Kidney epithelial cell (primary cell): ENCODE measurements around the gene TTLL5. TPM values are rescaled to one million over a fixed set of nuclear protein-coding genes. Genes with fewer than 3 reads are reported as not detected.

Source experiments
- DNase-seq: peaks from one replicate; pipeline ENCODE4 v3.0.0-alpha.2; 2010; ENCODE audit warnings: low read depth
- H3K27me3 ChIP-seq: 2 replicates; pipeline ENCODE4 v1.6.0; 2011; ENCODE audit warnings: low read length; ENCODE audit not compliant: control insufficient read depth, insufficient read depth
- H3K36me3 ChIP-seq: 2 replicates; pipeline ENCODE4 v1.5.1; 2011; ENCODE audit warnings: low read length; ENCODE audit not compliant: control insufficient read depth, insufficient read depth
- H3K4me3 ChIP-seq: 2 replicates; pipeline ENCODE4 v1.5.1; 2011; ENCODE audit warnings: low read depth, mild to moderate bottlenecking, control low read depth, low read length
- total RNA-seq: library from RNA; depleted of rRNA; stranded (reverse); fragments of >200 nt; gene quantifications from 2 replicates; pipeline ENCODE4 v1.2.3, GENCODE V29; 2015
- TF ChIP-seq, protein P1 (sequence below): IDR thresholded peaks from 2 replicates; pipeline ENCODE4 v1.5.1; 2011; ENCODE audit warnings: mild to moderate bottlenecking, moderate library complexity, low read length, control low read depth, inconsistent platforms; ENCODE audit not compliant: insufficient read depth, poor library complexity, severe bottlenecking

TTLL5 gene
- total RNA-seq, 1 donor from 2014 or later: 24.7 TPM

- no peak overlapping the region for H3K4me3 ChIP-seq
- no peak for DNase-seq
- no peaks in the 10 kb centered on the region for H3K36me3 ChIP-seq
- TF ChIP-seq, protein P1, sequence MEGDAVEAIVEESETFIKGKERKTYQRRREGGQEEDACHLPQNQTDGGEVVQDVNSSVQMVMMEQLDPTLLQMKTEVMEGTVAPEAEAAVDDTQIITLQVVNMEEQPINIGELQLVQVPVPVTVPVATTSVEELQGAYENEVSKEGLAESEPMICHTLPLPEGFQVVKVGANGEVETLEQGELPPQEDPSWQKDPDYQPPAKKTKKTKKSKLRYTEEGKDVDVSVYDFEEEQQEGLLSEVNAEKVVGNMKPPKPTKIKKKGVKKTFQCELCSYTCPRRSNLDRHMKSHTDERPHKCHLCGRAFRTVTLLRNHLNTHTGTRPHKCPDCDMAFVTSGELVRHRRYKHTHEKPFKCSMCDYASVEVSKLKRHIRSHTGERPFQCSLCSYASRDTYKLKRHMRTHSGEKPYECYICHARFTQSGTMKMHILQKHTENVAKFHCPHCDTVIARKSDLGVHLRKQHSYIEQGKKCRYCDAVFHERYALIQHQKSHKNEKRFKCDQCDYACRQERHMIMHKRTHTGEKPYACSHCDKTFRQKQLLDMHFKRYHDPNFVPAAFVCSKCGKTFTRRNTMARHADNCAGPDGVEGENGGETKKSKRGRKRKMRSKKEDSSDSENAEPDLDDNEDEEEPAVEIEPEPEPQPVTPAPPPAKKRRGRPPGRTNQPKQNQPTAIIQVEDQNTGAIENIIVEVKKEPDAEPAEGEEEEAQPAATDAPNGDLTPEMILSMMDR: no peak
- no peaks in the 10 kb centered on the region for H3K27me3 ChIP-seq
Measured at GRCh38 chr14:75976826-75977581, 316.0 kb downstream of the TTLL5 start.

DNA sequence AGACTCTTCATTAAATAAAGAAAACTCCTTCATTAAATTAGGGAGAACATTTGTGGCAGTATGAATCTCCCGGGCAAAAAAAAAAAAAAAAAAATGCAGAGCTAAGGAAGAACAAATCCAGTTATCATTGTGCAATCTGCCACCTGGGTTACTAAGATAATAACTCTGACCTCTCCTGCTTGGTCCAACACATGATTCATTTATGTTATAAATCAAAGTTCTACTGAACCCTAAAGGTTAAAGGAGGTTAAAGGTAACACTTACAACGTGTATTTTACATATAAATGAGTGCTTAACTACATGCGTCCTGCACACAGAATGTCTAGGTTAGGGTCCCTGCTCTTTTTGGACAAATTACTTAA is 316.5 kb downstream of the TTLL5 start:
- no peaks in the 10 kb centered on the region for H3K36me3 ChIP-seq
- DNase-seq: no peak

GRCh38 chr14:75978249-75978731 is 317.2 kb downstream of the TTLL5 start:
- no peak for DNase-seq
- Histone ChIP-seq H3K27me3 (peaks cover 3% of the 10 kb centered on the region), H3K4me3 (no peak overlapping the region), H3K36me3 (no peaks in the 10 kb centered on the region)
- TF ChIP-seq, protein P1: no peak

More for the DNA sequence above, 316.5 kb downstream of the TTLL5 start:
- H3K4me3 ChIP-seq: no peak overlapping the region
- no peaks in the 10 kb centered on the region for H3K27me3 ChIP-seq
- TF ChIP-seq, protein P1: no peak

- no peak for DNase-seq
- peaks cover 3% of the 10 kb centered on the region for H3K27me3 ChIP-seq
- no peaks in the 10 kb centered on the region for H3K36me3 ChIP-seq
- H3K4me3 ChIP-seq: no peak overlapping the region
- TF ChIP-seq, protein P1: peak; percentile 79
Measured at GRCh38 chr14:75979071-75979571, 318.1 kb downstream of the TTLL5 start.

GRCh38 chr14:75979648-75980565 is 318.9 kb downstream of the TTLL5 start:
- Histone ChIP-seq H3K4me3 (no peak overlapping the region), H3K36me3 (no peaks in the 10 kb centered on the region), H3K27me3 (peaks cover 3% of the 10 kb centered on the region)
- TF ChIP-seq, protein P1: no peak
- no peak for DNase-seq
